Measurements from ENCODE around the gene ARHGAP33. TPM values are rescaled to one million over a fixed set of nuclear protein-coding genes. Genes with fewer than 3 reads are reported as not detected.

The ARHGAP33 gene
- total RNA-seq, 1 experiment from 2014 or later = 19.5 TPM

DNA sequence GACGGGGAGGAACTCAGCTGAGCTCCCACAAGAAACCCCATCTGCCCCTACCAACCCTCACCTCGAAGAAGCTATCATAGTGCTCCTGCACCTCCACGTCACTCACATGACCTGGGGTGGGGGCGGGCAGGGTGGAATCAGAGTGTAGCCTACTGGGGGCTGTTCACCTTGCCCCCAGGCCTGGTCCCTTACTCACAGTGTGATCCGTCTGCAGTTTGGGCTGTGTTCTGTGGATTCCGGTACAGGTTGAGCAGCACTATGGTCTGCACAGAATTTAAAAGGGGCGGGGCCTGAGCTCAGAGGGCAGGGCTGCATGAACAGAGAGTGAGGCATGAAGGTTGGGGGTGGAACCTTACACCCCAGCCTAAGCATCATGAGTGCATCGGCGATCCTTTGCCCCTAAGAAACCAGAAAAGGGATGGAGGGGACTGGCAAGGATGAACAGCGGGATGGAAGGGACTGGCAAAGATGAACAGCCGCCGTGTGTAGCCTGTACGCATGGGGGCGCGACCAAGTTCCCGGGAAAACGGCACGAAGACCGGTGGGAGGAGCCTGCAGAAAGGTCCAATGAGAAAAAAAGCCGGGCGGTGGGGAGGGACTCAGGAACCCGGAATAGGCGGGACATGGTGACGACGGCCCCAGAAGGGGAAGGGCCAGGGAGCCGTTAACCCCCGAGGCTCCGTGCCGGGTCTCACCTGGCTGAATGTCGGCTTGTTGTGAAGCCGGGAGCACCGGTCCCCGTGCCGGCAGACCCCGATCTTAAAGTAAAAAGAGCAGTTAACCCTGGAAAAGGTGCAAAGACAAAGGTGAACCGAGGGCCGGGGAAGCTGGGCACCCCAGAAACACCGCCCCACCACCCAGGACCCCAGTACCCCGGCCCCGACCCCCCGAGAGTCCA, 30.7 kb upstream of the ARHGAP33 start:
- Histone ChIP-seq H3K4me1 (ENCODE audit: insufficient read depth, low read length) (peaks cover 4% of the 10 kb centered on the region; the same call in 1 of the 2 replicates), H3K79me2 (ENCODE audit: insufficient read depth, low read length) (no peaks in the 10 kb centered on the region), H3K79me1 (ENCODE audit: insufficient read depth, low read depth, low read length, poor library complexity, severe bottlenecking) (peaks cover 3% of the 10 kb centered on the region), H2BK12ac (ENCODE audit: insufficient read length, low read depth, low read length) (no peak overlapping the region), H4K91ac (ENCODE audit: insufficient read length, low read depth, low read length) (no peak overlapping the region), H2BK15ac (ENCODE audit: low read depth, low read length) (no peak overlapping the region), H3K27me3 (ENCODE audit: insufficient read depth, low read length) (no peaks in the 10 kb centered on the region), H3K9me3 (ENCODE audit: control insufficient read depth, low read depth, low read length) (no peaks in the 10 kb centered on the region), H2AFZ (ENCODE audit: low read length) (peak overlapping the region; percentile 71), H3K56ac (ENCODE audit: insufficient read length, low read depth, low read length) (no peak overlapping the region), H3K23me2 (ENCODE audit: insufficient read length, low read depth, low read length, poor library complexity, severe bottlenecking) (peaks cover 21% of the 10 kb centered on the region), H3K18ac (ENCODE audit: insufficient read length, low read depth, low read length) (peak overlapping the region; percentile 61), H4K8ac (replicated peaks; ENCODE audit: insufficient read length, low read depth, low read length) (no peak overlapping the region), H3K4ac (ENCODE audit: low read depth, low read length) (no peak overlapping the region), H3K23ac (ENCODE audit: insufficient read length, low read depth, low read length) (no peak overlapping the region), H2AK5ac (ENCODE audit: insufficient read length, low read length) (no peak overlapping the region), H4K5ac (ENCODE audit: insufficient read length, low read depth, low read length) (no peak overlapping the region), H4K20me1 (ENCODE audit: control insufficient read depth, insufficient read depth, insufficient read length) (no peaks in the 10 kb centered on the region), H3K14ac (ENCODE audit: insufficient read depth, low read length) (peak overlapping the region; percentile 79), H2BK120ac (ENCODE audit: low read depth, low read length, poor library complexity, severe bottlenecking) (no peak overlapping the region), H2BK5ac (ENCODE audit: insufficient read length, low read length) (no peak overlapping the region), H3K9ac (ENCODE audit: extremely low read depth, insufficient read length, low read length) (peak overlapping the region; percentile 69), H3K27ac (ENCODE audit: insufficient read length, low read depth, low read length) (no peak overlapping the region), H3T11ph (ENCODE audit: low read length) (no peak overlapping the region), H3K4me2 (ENCODE audit: insufficient read depth, insufficient read length, low read length) (peak overlapping the region; percentile 84), H2BK20ac (ENCODE audit: low read depth, low read length, poor library complexity, severe bottlenecking) (no peak overlapping the region)
- Mint-ChIP-seq H3K9me3 (no peaks in the 10 kb centered on the region), H3K36me3 (ENCODE audit: insufficient read depth in 1 of 3, low read depth in 3 of 3) (peaks cover 3 to 17% (median 5%) of the 10 kb centered on the region in 3 experiments; a peak in 4 of 7 replicates), H3K4me3 (peak overlapping the region; percentile 96), H3K27me3 (ENCODE audit: low read depth) (no peaks in the 10 kb centered on the region), H3K27ac (peak overlapping the region; percentile 100), H3K4me1 (peaks cover 22 to 39% of the 10 kb centered on the region in 2 experiments)
- WGBS (ENCODE audit: extremely low coverage, insufficient read length, low lambda C conversion rate) = no CpG with 5 or more reads among the region's 41 CpGs
- DNase-seq = peak; percentile 96
- TF ChIP-seq, protein P1, sequence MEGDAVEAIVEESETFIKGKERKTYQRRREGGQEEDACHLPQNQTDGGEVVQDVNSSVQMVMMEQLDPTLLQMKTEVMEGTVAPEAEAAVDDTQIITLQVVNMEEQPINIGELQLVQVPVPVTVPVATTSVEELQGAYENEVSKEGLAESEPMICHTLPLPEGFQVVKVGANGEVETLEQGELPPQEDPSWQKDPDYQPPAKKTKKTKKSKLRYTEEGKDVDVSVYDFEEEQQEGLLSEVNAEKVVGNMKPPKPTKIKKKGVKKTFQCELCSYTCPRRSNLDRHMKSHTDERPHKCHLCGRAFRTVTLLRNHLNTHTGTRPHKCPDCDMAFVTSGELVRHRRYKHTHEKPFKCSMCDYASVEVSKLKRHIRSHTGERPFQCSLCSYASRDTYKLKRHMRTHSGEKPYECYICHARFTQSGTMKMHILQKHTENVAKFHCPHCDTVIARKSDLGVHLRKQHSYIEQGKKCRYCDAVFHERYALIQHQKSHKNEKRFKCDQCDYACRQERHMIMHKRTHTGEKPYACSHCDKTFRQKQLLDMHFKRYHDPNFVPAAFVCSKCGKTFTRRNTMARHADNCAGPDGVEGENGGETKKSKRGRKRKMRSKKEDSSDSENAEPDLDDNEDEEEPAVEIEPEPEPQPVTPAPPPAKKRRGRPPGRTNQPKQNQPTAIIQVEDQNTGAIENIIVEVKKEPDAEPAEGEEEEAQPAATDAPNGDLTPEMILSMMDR (conservative IDR thresholded peaks at IDR 0.05) = peak; percentile 56; the same call in 2 of the 3 replicates

Data from H9 (cell line).